ENCODE results near the gene FAH. TPM values are rescaled to one million over a fixed set of nuclear protein-coding genes. Genes with fewer than 3 reads are reported as not detected.

Gene FAH
- polyA plus RNA-seq, 1 donor (not counting 4 experiments of a cell fraction or from before 2014, with no cell fraction given) = 29.4 TPM

DNA sequence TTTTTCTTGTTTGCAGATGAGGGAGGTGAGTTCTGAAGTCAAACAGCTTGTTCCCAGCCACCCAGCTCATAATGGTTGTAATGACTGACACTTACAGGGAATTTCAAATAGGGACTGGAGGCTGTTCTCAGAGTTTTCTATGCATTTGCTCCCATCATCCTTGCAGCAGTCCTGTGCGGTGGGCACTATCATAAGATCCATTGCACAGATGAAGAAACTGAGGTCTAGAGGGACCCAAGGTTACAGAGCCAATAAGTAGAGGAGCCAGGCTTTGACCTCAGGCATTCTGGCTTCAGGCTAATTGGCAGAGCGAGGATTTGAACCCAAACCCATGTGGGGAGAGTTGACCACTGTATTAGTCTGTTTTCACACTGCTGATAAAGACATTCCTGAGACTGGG, 32.4 kb downstream of the FAH start:
- TF ChIP-seq, protein P1, sequence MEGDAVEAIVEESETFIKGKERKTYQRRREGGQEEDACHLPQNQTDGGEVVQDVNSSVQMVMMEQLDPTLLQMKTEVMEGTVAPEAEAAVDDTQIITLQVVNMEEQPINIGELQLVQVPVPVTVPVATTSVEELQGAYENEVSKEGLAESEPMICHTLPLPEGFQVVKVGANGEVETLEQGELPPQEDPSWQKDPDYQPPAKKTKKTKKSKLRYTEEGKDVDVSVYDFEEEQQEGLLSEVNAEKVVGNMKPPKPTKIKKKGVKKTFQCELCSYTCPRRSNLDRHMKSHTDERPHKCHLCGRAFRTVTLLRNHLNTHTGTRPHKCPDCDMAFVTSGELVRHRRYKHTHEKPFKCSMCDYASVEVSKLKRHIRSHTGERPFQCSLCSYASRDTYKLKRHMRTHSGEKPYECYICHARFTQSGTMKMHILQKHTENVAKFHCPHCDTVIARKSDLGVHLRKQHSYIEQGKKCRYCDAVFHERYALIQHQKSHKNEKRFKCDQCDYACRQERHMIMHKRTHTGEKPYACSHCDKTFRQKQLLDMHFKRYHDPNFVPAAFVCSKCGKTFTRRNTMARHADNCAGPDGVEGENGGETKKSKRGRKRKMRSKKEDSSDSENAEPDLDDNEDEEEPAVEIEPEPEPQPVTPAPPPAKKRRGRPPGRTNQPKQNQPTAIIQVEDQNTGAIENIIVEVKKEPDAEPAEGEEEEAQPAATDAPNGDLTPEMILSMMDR (optimal IDR thresholded peaks at IDR 0.05 in 1 of 3, IDR thresholded peaks at IDR 0.05 in 1 of 3, conservative IDR thresholded peaks at IDR 0.05 in 1 of 3; ENCODE audit: extremely low read depth in 1 of 3, insufficient read depth in 2 of 3, low read length in 3 of 3) = no peak
- TF ChIP-seq EZH2 (IDR thresholded peaks at IDR 0.05; ENCODE audit: low read length) = no peak
- Histone ChIP-seq H3K9me1 (ENCODE audit: control insufficient read depth, extremely low read depth, insufficient read depth, low read length) (no peaks in the 10 kb centered on the region), H2AFZ (ENCODE audit: control insufficient read depth, low read length) (no peak overlapping the region), H3K4me1 (ENCODE audit: control insufficient read depth, extremely low read depth, insufficient read depth, low read length) (no peaks in the 10 kb centered on the region), H3K27ac (ENCODE audit: control insufficient read depth, insufficient read depth, low read length) (no peak overlapping the region), H3K9me3 (ENCODE audit: control insufficient read depth, low read depth, low read length) (no peaks in the 10 kb centered on the region), H3K36me3 (ENCODE audit: control insufficient read depth in 2 of 2, extremely low read depth in 1 of 2, insufficient read depth in 2 of 2, low read length in 2 of 2) (peaks cover 15 to 25% of the 10 kb centered on the region in 2 experiments), H3K4me2 (ENCODE audit: control insufficient read depth, extremely low read depth, insufficient read depth, low read depth, low read length) (no peak overlapping the region), H3K27me3 (ENCODE audit: control insufficient read depth, extremely low read depth, insufficient read depth, low read length) (no peaks in the 10 kb centered on the region), H3K79me2 (ENCODE audit: control insufficient read depth, insufficient read depth, low read length) (no peaks in the 10 kb centered on the region), H4K20me1 (ENCODE audit: control insufficient read depth, extremely low read depth, insufficient read depth, low read length) (no peaks in the 10 kb centered on the region), H3K9ac (ENCODE audit: control insufficient read depth, extremely low read depth, insufficient read depth, low read length) (no peak overlapping the region), H3K4me3 (ENCODE audit: control insufficient read depth in 2 of 3, extremely low read depth in 1 of 3, insufficient read depth in 2 of 3, low read depth in 1 of 3, low read length in 3 of 3) (no peak overlapping the region)
- FAIRE-seq (no peak), DNase-seq (ENCODE audit: low read depth, low spot score) (no peak)
- dilution Hi-C loops (cut with MboI; ENCODE audit: extremely low pct_ligation_motif_present, low sequenced_read_pairs) = no loop called here

- H2AFZ ChIP-seq (ENCODE audit: control insufficient read depth, low read length) = no peak overlapping the region
- H4K20me1 ChIP-seq (ENCODE audit: control insufficient read depth, extremely low read depth, insufficient read depth, low read length) = no peaks in the 10 kb centered on the region
- no peaks in the 10 kb centered on the region for H3K9me3 ChIP-seq (ENCODE audit: control insufficient read depth, low read depth, low read length)
- H3K4me3 ChIP-seq (ENCODE audit: control insufficient read depth in 2 of 3, extremely low read depth in 1 of 3, insufficient read depth in 2 of 3, low read depth in 1 of 3, low read length in 3 of 3) = no peak overlapping the region
- no peak for TF ChIP-seq EZH2 (IDR thresholded peaks at IDR 0.05; ENCODE audit: low read length)
- TF ChIP-seq, protein P1 (optimal IDR thresholded peaks at IDR 0.05 in 1 of 3, IDR thresholded peaks at IDR 0.05 in 1 of 3, conservative IDR thresholded peaks at IDR 0.05 in 1 of 3; ENCODE audit: extremely low read depth in 1 of 3, insufficient read depth in 2 of 3, low read length in 3 of 3) = no peak
- H3K4me1 ChIP-seq (ENCODE audit: control insufficient read depth, extremely low read depth, insufficient read depth, low read length) = no peaks in the 10 kb centered on the region
- H3K36me3 ChIP-seq (ENCODE audit: control insufficient read depth in 2 of 2, extremely low read depth in 1 of 2, insufficient read depth in 2 of 2, low read length in 2 of 2) = peaks cover 7 to 18% of the 10 kb centered on the region in 2 experiments
- no peaks in the 10 kb centered on the region for H3K27me3 ChIP-seq (ENCODE audit: control insufficient read depth, extremely low read depth, insufficient read depth, low read length)
- no peaks in the 10 kb centered on the region for H3K9me1 ChIP-seq (ENCODE audit: control insufficient read depth, extremely low read depth, insufficient read depth, low read length)
- H3K79me2 ChIP-seq (ENCODE audit: control insufficient read depth, insufficient read depth, low read length) = no peaks in the 10 kb centered on the region
- no peak overlapping the region for H3K9ac ChIP-seq (ENCODE audit: control insufficient read depth, extremely low read depth, insufficient read depth, low read length)
- no peak for DNase-seq (ENCODE audit: low read depth, low spot score)
- no peak overlapping the region for H3K4me2 ChIP-seq (ENCODE audit: control insufficient read depth, extremely low read depth, insufficient read depth, low read depth, low read length)
- dilution Hi-C loops (cut with MboI; ENCODE audit: extremely low pct_ligation_motif_present, low sequenced_read_pairs) = no loop called here
- no peak for FAIRE-seq
- H3K27ac ChIP-seq (ENCODE audit: control insufficient read depth, insufficient read depth, low read length) = no peak overlapping the region
Observed at GRCh38 chr15:80186066-80186465, 33.3 kb downstream of the FAH start.

Measured in keratinocyte (primary cell).